Measurements from ENCODE around the gene MRM2.
A peak's percentile ranks its signal among the peaks of the same experiment; 100 is the strongest.

MRM2 gene

DNA sequence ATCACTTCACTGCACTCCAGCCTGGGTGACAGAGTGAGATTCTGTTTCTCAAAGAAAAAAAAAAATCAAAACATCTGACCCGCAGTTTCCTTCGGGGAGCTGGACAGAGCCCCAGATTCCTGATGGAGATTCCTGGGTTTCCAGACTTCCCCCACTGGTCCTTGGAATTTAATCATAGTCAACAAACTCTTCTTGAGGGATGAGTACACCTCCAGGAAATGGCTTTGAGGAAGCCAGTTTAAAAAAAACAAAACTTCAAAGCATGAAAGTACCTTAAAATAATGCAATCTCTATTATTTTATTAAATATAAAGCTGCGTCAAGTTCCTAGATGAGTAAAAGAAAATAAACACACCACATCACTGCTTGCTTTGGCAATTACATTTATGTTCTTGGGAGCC is 8.1 kb downstream of the MRM2 start:
- Histone ChIP-seq H3K36me3 (ENCODE audit: insufficient read depth, insufficient read length, low read length) (peaks cover 68% of the 10 kb centered on the region), H3K9me3 (ENCODE audit: insufficient read depth, low read length) (no peaks in the 10 kb centered on the region), H3K27me3 (ENCODE audit: insufficient read depth, insufficient read length) (no peaks in the 10 kb centered on the region), H3K4me1 (ENCODE audit: insufficient read depth, insufficient read length) (peaks cover 3% of the 10 kb centered on the region), H3K9ac (ENCODE audit: insufficient read length, low read depth) (no peak overlapping the region), H3K4me3 (ENCODE audit: insufficient read length, low read depth) (no peak overlapping the region)
- no peak for DNase-seq (ENCODE audit: low read depth, low spot score)
- TF ChIP-seq ZNF274 (IDR thresholded peaks at IDR 0.05; ENCODE audit: low read depth, low read length) (no peak), YY1 (IDR thresholded peaks at IDR 0.05; ENCODE audit: insufficient read depth, insufficient read length) (no peak), SUZ12 (IDR thresholded peaks at IDR 0.05; ENCODE audit: extremely low read depth, insufficient read depth, insufficient read length) (no peak)

DNA sequence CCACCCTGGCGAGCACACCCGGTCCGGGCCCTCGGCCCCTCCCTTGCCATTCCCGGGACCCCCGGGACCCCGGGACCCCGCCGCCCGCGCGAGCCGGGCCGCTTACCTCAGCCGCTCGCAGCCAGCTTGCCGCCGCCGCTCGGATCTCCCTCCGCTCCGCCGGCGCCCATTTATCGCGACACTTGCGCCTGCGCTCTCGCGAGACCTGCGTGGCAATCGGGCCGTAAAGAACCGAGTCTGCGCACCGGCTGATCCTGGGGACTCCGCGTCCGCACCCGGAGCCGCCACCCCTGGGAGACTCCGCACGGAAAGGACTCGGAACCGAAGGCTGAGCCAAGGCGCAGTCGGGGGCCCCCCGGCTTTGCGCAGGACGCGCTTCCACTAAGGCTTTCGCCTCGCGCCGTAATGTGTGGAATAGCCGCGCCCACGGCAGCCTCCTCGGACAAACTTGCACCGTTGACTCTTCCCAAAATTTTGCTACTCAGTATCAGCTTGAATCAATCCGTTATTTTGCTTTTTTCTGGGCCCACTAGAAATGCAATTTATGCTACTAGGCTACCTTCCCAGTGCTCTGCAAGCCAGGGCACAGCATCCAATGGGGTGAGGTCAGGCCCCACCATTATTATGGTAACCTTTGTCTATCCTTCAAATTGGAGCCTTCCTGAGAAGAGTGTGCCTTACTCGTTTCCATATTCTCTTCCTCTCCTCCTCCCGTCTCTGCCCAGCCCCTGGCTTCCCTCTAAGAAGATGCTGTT is 9.1 kb downstream of the MRM2 start, which contains the start of gene MAD1L1:
TSS of gene MAD1L1 (minus strand) at position 180 of the 755 bp plus-strand sequence. CDS start 2,812 bp downstream, outside the sequence.
- peaks cover 3% of the 10 kb centered on the region for H3K4me1 ChIP-seq (ENCODE audit: insufficient read depth, insufficient read length)
- TF ChIP-seq SUZ12 (IDR thresholded peaks at IDR 0.05; ENCODE audit: extremely low read depth, insufficient read depth, insufficient read length) (no peak), ZNF274 (IDR thresholded peaks at IDR 0.05; ENCODE audit: low read depth, low read length) (no peak), YY1 (IDR thresholded peaks at IDR 0.05; ENCODE audit: insufficient read depth, insufficient read length) (no peak)
- DNase-seq (ENCODE audit: low read depth, low spot score), result peak; percentile 82
- H3K9me3 ChIP-seq (ENCODE audit: insufficient read depth, low read length), result no peaks in the 10 kb centered on the region
- peak within 1 kb of the TSS; percentile 76 for H3K4me3 ChIP-seq (ENCODE audit: insufficient read length, low read depth)
- peaks cover 68% of the 10 kb centered on the region for H3K36me3 ChIP-seq (ENCODE audit: insufficient read depth, insufficient read length, low read length)
- peak within 1 kb of the TSS; percentile 89 for H3K9ac ChIP-seq (ENCODE audit: insufficient read length, low read depth)
- no peaks in the 10 kb centered on the region for H3K27me3 ChIP-seq (ENCODE audit: insufficient read depth, insufficient read length)

DNA sequence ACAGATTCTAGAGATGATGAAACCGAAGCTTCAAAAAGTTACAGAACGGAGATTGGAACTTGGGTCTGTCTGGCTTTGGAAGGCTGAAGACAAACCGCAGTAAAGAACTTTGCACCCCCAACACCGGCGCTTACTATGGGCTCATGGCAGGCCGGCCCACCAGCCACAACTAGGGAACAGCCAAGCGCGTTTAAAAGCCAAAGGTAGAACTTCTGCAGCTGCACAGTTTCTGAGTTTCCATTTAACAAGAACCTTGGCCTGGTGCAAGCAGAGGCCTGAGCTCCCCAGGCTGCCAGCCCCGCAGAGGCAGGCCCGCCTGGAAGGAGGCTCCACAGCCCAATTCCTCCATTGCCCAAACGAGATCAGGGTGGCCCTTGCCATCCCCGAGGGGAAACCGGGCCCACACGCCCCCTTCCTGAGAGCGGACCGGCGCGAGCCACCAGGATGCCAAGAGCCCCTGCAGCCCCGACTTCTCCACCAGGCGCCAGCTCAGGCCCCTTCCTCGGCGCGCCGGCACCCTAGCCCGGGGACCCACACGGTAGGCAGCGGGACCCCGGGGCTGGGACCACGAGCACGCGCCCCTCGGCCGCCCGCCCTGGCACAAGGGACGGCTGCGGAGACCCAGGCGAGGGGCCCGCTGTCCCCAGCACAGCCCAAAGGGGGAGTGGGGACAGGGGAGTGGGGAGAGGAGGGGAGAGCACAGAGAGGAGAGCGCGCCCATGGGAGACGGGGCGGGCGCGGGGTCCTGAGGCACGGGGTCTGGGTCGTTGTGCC is 9.8 kb downstream of the MRM2 start:
- Histone ChIP-seq H3K4me3 (ENCODE audit: insufficient read length, low read depth) (peak overlapping the region; percentile 76), H3K9me3 (ENCODE audit: insufficient read depth, low read length) (no peaks in the 10 kb centered on the region), H3K4me1 (ENCODE audit: insufficient read depth, insufficient read length) (peaks cover 3% of the 10 kb centered on the region), H3K27me3 (ENCODE audit: insufficient read depth, insufficient read length) (no peaks in the 10 kb centered on the region), H3K9ac (ENCODE audit: insufficient read length, low read depth) (peak overlapping the region; percentile 89), H3K36me3 (ENCODE audit: insufficient read depth, insufficient read length, low read length) (peaks cover 68% of the 10 kb centered on the region)
- no peak for DNase-seq (ENCODE audit: low read depth, low spot score)
- no peak for TF ChIP-seq YY1 (IDR thresholded peaks at IDR 0.05; ENCODE audit: insufficient read depth, insufficient read length)
- no peak for TF ChIP-seq SUZ12 (IDR thresholded peaks at IDR 0.05; ENCODE audit: extremely low read depth, insufficient read depth, insufficient read length)
- no peak for TF ChIP-seq ZNF274 (IDR thresholded peaks at IDR 0.05; ENCODE audit: low read depth, low read length)

DNA sequence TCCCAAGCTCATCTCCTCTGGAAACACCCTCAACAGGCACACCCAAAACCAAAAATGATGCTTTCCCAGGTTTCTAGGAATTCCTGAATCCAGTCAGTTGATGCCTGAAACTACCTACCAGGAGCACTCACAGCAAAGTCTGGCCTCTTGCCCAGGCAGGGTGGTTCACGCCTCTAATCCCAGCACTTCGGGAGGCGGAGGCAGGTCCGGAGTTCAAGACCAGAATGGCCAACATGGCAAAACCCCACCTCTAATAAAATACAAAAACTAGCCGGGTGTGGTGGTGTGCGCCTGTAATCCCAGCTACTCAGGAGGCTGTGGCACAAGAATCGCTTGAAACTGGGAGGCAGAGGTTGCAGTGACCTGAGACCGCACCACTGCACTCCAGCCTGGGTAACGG is 11.1 kb downstream of the MRM2 start:
- Histone ChIP-seq H3K27me3 (ENCODE audit: insufficient read depth, insufficient read length) (no peaks in the 10 kb centered on the region), H3K9me3 (ENCODE audit: insufficient read depth, low read length) (no peaks in the 10 kb centered on the region), H3K9ac (ENCODE audit: insufficient read length, low read depth) (no peak overlapping the region), H3K4me1 (ENCODE audit: insufficient read depth, insufficient read length) (peaks cover 3% of the 10 kb centered on the region), H3K36me3 (ENCODE audit: insufficient read depth, insufficient read length, low read length) (peaks cover 70% of the 10 kb centered on the region), H3K4me3 (ENCODE audit: insufficient read length, low read depth) (no peak overlapping the region)
- no peak for TF ChIP-seq ZNF274 (IDR thresholded peaks at IDR 0.05; ENCODE audit: low read depth, low read length)
- TF ChIP-seq SUZ12 (IDR thresholded peaks at IDR 0.05; ENCODE audit: extremely low read depth, insufficient read depth, insufficient read length), result no peak
- TF ChIP-seq YY1 (IDR thresholded peaks at IDR 0.05; ENCODE audit: insufficient read depth, insufficient read length), result no peak
- DNase-seq (ENCODE audit: low read depth, low spot score), result no peak

DNA sequence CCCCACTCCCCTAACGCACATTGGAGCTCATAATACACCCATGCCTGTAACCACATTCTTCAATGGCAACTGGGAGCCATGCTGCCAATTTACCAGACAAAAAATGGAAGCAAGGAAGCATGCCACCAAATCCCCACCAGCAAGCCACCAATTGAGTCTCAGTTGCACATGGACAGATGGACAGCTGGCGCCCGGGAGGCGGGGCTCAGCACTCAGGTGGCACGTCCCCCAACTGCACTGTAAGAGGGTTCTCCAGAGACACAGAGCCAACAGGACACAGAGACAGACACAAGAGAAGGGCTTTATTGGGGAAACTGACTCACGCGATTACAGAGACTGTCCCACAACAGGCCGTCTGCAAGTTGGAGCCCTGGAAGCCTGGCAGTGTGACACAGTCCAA is 11.8 kb downstream of the MRM2 start:
- no peak for TF ChIP-seq SUZ12 (IDR thresholded peaks at IDR 0.05; ENCODE audit: extremely low read depth, insufficient read depth, insufficient read length)
- no peak for TF ChIP-seq ZNF274 (IDR thresholded peaks at IDR 0.05; ENCODE audit: low read depth, low read length)
- no peak for TF ChIP-seq YY1 (IDR thresholded peaks at IDR 0.05; ENCODE audit: insufficient read depth, insufficient read length)
- H3K36me3 ChIP-seq (ENCODE audit: insufficient read depth, insufficient read length, low read length), result peaks cover 70% of the 10 kb centered on the region

DNA sequence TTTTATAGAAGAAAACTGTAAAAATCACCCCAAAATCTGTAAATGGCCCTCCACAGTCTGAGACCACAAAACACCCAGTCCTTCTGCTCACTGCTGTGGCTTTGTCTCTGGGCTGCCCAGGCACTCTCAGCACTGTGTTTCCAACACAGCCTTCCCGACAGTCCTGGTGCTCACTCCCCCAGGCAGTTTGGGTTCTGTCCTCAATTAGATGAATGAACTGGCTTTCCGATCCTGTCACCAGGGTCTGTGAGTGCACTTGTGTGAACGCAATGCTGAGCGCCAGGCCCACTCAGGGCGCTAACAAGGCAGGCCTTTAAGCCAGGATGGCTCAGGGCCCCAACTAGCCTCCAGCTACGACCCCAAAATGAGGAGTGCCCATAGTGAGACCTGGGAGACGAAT is 12.5 kb downstream of the MRM2 start:
- peaks cover 3% of the 10 kb centered on the region for H3K4me1 ChIP-seq (ENCODE audit: insufficient read depth, insufficient read length)
- no peak overlapping the region for H3K4me3 ChIP-seq (ENCODE audit: insufficient read length, low read depth)
- no peaks in the 10 kb centered on the region for H3K9me3 ChIP-seq (ENCODE audit: insufficient read depth, low read length)
- no peaks in the 10 kb centered on the region for H3K27me3 ChIP-seq (ENCODE audit: insufficient read depth, insufficient read length)
- DNase-seq (ENCODE audit: low read depth, low spot score), result no peak
- TF ChIP-seq ZNF274 (IDR thresholded peaks at IDR 0.05; ENCODE audit: low read depth, low read length) (no peak), SUZ12 (IDR thresholded peaks at IDR 0.05; ENCODE audit: extremely low read depth, insufficient read depth, insufficient read length) (no peak), YY1 (IDR thresholded peaks at IDR 0.05; ENCODE audit: insufficient read depth, insufficient read length) (no peak)
- no peak overlapping the region for H3K9ac ChIP-seq (ENCODE audit: insufficient read length, low read depth)
- peaks cover 70% of the 10 kb centered on the region for H3K36me3 ChIP-seq (ENCODE audit: insufficient read depth, insufficient read length, low read length)

More for the DNA sequence above, 11.8 kb downstream of the MRM2 start:
- Histone ChIP-seq H3K4me1 (ENCODE audit: insufficient read depth, insufficient read length) (peaks cover 3% of the 10 kb centered on the region), H3K9me3 (ENCODE audit: insufficient read depth, low read length) (no peaks in the 10 kb centered on the region), H3K27me3 (ENCODE audit: insufficient read depth, insufficient read length) (no peaks in the 10 kb centered on the region), H3K9ac (ENCODE audit: insufficient read length, low read depth) (no peak overlapping the region), H3K4me3 (ENCODE audit: insufficient read length, low read depth) (no peak overlapping the region)
- no peak for DNase-seq (ENCODE audit: low read depth, low spot score)

DNA sequence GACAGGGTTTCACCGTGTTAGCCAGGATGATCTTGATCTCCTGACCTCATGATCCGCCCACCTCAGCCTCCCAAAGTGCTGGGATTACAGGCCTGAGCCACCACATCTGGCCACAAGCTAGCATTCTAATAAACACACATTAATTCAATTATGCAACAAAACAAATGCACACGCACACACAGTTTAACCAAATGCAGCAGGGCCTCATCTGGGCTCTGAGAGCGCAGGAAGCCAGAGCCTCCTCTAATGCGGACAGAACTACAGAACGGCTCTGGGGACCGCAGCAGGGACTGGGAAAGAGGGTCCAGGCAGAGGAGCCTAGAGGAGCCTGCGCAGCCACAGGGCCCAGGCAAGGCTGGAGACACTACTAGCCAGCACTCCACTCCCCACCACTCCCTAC is 13.1 kb downstream of the MRM2 start:
- DNase-seq (ENCODE audit: low read depth, low spot score), result no peak
- peaks cover 70% of the 10 kb centered on the region for H3K36me3 ChIP-seq (ENCODE audit: insufficient read depth, insufficient read length, low read length)
- no peak overlapping the region for H3K9ac ChIP-seq (ENCODE audit: insufficient read length, low read depth)
- H3K4me3 ChIP-seq (ENCODE audit: insufficient read length, low read depth), result no peak overlapping the region
- no peaks in the 10 kb centered on the region for H3K27me3 ChIP-seq (ENCODE audit: insufficient read depth, insufficient read length)
- no peak for TF ChIP-seq YY1 (IDR thresholded peaks at IDR 0.05; ENCODE audit: insufficient read depth, insufficient read length)
- no peak for TF ChIP-seq SUZ12 (IDR thresholded peaks at IDR 0.05; ENCODE audit: extremely low read depth, insufficient read depth, insufficient read length)
- no peak for TF ChIP-seq ZNF274 (IDR thresholded peaks at IDR 0.05; ENCODE audit: low read depth, low read length)
- H3K9me3 ChIP-seq (ENCODE audit: insufficient read depth, low read length), result no peaks in the 10 kb centered on the region
- peaks cover 3% of the 10 kb centered on the region for H3K4me1 ChIP-seq (ENCODE audit: insufficient read depth, insufficient read length)

All from NT2/D1 (cell line).